ENCODE results near the gene RBL2. TPM values are rescaled to one million over a fixed set of nuclear protein-coding genes. Genes with fewer than 3 reads are reported as not detected.

RBL2 gene
- total RNA-seq, 1 donor from 2014 or later, result 59.2 TPM

DNA sequence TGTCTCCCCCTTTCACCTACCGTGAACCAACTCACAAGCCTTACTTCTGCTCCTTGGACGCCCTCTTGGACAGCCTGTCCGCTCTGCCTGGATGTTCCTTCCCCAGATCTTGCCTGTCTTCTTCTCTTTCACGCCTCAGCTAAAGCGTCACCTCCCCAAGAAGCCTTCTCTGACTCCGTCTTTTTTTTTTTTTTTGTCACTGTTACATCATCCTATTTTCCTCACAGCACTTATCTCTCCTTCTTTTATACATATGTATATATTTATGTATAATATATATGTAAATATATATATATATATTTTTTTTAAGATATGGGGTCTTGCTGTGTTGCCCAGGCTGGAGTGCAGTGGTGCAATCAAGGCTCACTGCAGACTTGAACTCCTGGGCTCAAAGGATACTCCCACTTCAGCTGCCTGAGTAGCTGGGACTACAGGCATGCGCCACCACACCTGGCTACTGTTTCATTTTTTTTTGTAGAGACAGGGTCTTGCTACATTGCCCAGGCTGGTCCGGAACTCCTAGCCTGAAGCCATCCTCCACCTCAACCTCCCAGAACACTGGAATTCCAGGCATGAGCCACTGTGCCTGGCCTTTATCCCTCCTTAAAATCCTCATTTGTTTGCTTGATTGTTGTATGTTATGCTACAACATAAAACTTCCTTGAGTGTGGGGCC is 85.3 kb downstream of the RBL2 start:
- H3K9me3 Mint-ChIP-seq, result no peaks in the 10 kb centered on the region
- H3K4me1 Mint-ChIP-seq, result peaks cover 19% of the 10 kb centered on the region
- H3K27ac Mint-ChIP-seq, result no peak overlapping the region
- TF ChIP-seq, protein P1, sequence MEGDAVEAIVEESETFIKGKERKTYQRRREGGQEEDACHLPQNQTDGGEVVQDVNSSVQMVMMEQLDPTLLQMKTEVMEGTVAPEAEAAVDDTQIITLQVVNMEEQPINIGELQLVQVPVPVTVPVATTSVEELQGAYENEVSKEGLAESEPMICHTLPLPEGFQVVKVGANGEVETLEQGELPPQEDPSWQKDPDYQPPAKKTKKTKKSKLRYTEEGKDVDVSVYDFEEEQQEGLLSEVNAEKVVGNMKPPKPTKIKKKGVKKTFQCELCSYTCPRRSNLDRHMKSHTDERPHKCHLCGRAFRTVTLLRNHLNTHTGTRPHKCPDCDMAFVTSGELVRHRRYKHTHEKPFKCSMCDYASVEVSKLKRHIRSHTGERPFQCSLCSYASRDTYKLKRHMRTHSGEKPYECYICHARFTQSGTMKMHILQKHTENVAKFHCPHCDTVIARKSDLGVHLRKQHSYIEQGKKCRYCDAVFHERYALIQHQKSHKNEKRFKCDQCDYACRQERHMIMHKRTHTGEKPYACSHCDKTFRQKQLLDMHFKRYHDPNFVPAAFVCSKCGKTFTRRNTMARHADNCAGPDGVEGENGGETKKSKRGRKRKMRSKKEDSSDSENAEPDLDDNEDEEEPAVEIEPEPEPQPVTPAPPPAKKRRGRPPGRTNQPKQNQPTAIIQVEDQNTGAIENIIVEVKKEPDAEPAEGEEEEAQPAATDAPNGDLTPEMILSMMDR (IDR thresholded peaks at IDR 0.05; ENCODE audit: unreplicated experiment), result no peak
- H3K36me3 Mint-ChIP-seq, result no peaks in the 10 kb centered on the region
- no peak overlapping the region for H3K4me3 Mint-ChIP-seq
- DNase-seq (ENCODE audit: low spot score in 2 of 2, unreplicated experiment in 2 of 2), result no peak
- H3K27me3 Mint-ChIP-seq (ENCODE audit: low read depth), result no peaks in the 10 kb centered on the region

DNA sequence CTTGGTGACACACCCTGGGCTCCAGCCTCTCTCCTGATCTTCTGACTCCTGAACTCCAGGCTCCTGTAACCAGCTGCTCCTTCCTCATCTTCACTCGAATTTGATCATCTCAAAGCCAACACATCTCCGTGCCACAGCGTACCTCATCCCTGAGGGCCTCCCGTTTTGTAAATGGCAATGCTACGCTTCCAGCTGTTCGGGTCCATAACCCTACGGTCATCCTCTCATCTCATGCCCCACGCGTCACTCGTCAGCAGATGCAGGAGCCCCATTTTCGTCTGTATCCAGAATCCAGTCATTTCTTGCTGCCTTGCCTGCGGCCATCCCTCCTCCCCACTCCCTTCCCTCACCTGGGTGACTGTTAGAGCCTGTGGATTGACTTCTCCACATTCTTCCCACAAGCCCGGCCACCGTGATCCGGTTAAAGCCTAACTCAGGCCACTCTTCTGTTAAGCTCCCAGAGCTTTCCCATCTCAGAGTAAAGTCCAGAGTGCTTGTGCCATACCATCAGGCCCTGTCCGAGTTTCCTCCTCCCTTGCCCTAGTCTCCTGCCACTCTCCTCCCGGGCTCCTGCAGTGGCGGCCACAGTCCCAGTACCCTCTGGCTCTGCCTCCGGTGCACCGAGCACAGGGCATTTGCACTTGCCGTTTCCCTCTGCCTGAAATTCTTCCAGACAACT is 89.0 kb downstream of the RBL2 start:
- no peak overlapping the region for H3K4me3 Mint-ChIP-seq
- no peaks in the 10 kb centered on the region for H3K36me3 Mint-ChIP-seq
- no peak for DNase-seq (ENCODE audit: low spot score in 2 of 2, unreplicated experiment in 2 of 2)
- TF ChIP-seq, protein P1 (IDR thresholded peaks at IDR 0.05; ENCODE audit: unreplicated experiment), result no peak
- H3K9me3 Mint-ChIP-seq, result no peaks in the 10 kb centered on the region
- H3K4me1 Mint-ChIP-seq, result peaks cover 19% of the 10 kb centered on the region
- no peak overlapping the region for H3K27ac Mint-ChIP-seq
- H3K27me3 Mint-ChIP-seq (ENCODE audit: low read depth), result no peaks in the 10 kb centered on the region

DNA sequence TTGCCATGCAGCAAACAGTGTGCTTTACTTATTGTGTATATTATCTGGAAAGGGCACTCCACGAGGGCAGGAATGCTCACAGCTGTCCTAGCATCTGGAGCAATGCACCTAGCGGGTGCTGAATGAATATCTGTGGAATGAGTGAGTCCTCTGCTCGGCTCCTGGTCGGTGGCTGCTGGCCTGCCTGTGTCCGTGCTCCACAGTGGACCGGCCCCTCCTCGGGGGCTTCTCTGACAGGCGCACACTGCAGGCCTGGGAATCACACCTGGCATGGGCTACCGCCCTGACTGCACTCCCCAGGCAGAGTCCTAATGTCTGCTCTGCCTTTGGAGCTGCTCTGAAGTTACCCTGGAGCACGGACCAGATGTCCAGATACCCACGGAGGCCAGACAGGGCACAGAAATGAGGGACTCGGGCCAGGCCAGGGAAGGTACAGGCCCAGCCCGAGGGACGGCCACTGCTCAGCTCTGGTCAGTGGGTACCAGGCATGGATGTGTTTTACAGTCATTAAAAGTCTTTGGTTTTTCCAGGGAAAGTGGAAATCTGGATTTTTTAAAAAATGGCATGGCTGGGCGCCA is 89.8 kb downstream of the RBL2 start:
- no peaks in the 10 kb centered on the region for H3K9me3 Mint-ChIP-seq
- TF ChIP-seq, protein P1 (IDR thresholded peaks at IDR 0.05; ENCODE audit: unreplicated experiment), result no peak
- H3K36me3 Mint-ChIP-seq, result no peaks in the 10 kb centered on the region
- no peak for DNase-seq (ENCODE audit: low spot score in 2 of 2, unreplicated experiment in 2 of 2)
- H3K4me1 Mint-ChIP-seq, result peaks cover 11% of the 10 kb centered on the region
- H3K4me3 Mint-ChIP-seq, result no peak overlapping the region
- no peaks in the 10 kb centered on the region for H3K27me3 Mint-ChIP-seq (ENCODE audit: low read depth)
- no peak overlapping the region for H3K27ac Mint-ChIP-seq

DNA sequence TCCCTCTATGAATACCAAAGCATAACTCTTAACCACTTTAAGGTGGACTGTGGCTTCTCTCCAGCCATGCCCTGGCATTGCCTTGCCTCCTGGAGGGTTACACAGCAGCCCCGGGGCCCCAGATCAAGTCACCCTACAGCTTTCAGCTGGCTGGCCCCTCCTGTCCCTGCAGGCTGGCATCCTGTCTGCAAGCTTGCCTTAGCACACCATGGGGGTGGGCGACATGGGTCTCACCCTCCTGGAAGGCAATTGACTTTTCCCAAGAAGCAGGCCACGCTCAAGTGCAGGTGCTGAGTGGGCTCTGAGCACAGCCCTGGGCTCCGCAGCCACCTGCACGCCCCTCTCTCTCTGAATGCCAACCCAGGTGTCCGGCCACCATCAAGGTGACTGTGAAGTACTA is 94.5 kb downstream of the RBL2 start:
- no peak for DNase-seq (ENCODE audit: low spot score in 2 of 2, unreplicated experiment in 2 of 2)
- Mint-ChIP-seq H3K4me1 (peaks cover 5% of the 10 kb centered on the region), H3K36me3 (no peaks in the 10 kb centered on the region), H3K4me3 (no peak overlapping the region), H3K9me3 (no peaks in the 10 kb centered on the region), H3K27me3 (ENCODE audit: low read depth) (no peaks in the 10 kb centered on the region), H3K27ac (no peak overlapping the region)
- TF ChIP-seq, protein P1 (IDR thresholded peaks at IDR 0.05; ENCODE audit: unreplicated experiment), result no peak

DNA sequence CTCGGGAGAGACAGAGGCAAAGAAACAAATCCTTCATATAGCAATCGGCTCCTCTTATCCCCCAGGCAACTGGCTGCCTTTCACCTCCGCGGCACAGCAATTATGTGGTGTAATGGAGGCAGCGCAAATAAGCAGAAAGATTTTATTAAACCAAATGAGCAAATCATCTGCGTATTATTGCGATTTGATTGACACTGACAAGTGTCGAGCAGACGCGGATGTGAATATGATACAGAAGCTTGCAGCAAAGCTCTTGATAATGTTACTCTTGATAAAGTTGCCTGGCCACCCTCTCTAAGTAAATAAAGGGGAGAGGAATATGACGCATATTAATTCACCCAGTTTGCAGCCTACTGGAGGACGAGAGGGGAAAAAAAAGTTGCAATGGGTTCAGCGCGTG is 95.2 kb downstream of the RBL2 start:
- Mint-ChIP-seq H3K36me3 (no peaks in the 10 kb centered on the region), H3K9me3 (no peaks in the 10 kb centered on the region), H3K4me1 (peaks cover 5% of the 10 kb centered on the region), H3K4me3 (no peak overlapping the region), H3K27me3 (ENCODE audit: low read depth) (no peaks in the 10 kb centered on the region), H3K27ac (no peak overlapping the region)
- DNase-seq (ENCODE audit: low spot score in 2 of 2, unreplicated experiment in 2 of 2), result no peak
- TF ChIP-seq, protein P1 (IDR thresholded peaks at IDR 0.05; ENCODE audit: unreplicated experiment), result no peak

Data from mesothelial cell of epicardium (in vitro differentiated cells).